Muscle layer of colon (tissue), 2 donors: ENCODE results near the gene CALR3.
"Not testable (repeated sequence)": the region's sequence is repeated elsewhere in the genome, so short reads cannot be mapped to it uniquely, and the experiment has no call there.

Source experiments
- H3K27ac ChIP-seq: one replicate; pipeline ENCODE4 v1.7.0; 2013; ENCODE audit warnings: low read depth, mild to moderate bottlenecking, low read length, moderate library complexity
- H3K27me3 ChIP-seq, 2 donors: one replicate each; pipeline ENCODE4 v1.7.0; 2013; ENCODE audit warnings: low read length in 2 of 2, mild to moderate bottlenecking in 2 of 2; ENCODE audit not compliant: insufficient read depth in 2 of 2, control insufficient read depth in 1 of 2
- H3K36me3 ChIP-seq: one replicate; pipeline ENCODE4 v1.7.0; 2013; ENCODE audit warnings: mild to moderate bottlenecking, low read length; ENCODE audit not compliant: insufficient read depth
- H3K4me1 ChIP-seq: one replicate; pipeline ENCODE4 v1.7.0; 2013; ENCODE audit warnings: mild to moderate bottlenecking, low read length; ENCODE audit not compliant: insufficient read depth
- H3K4me3 ChIP-seq, 2 donors: one replicate each; pipeline ENCODE4 v1.7.0; 2013; ENCODE audit warnings: low read length in 2 of 2, low read depth in 1 of 2, mild to moderate bottlenecking in 1 of 2, moderate library complexity in 1 of 2
- H3K9ac ChIP-seq: one replicate; pipeline ENCODE4 v1.7.0; 2013; ENCODE audit warnings: low read length
- H3K9me3 ChIP-seq: one replicate; pipeline ENCODE4 v1.7.0; 2013; ENCODE audit warnings: mild to moderate bottlenecking, low read length
- donor health status: abdominal sarcoma.
- donor health status: Adenocarcinoma of cecum.

The CALR3 gene

DNA sequence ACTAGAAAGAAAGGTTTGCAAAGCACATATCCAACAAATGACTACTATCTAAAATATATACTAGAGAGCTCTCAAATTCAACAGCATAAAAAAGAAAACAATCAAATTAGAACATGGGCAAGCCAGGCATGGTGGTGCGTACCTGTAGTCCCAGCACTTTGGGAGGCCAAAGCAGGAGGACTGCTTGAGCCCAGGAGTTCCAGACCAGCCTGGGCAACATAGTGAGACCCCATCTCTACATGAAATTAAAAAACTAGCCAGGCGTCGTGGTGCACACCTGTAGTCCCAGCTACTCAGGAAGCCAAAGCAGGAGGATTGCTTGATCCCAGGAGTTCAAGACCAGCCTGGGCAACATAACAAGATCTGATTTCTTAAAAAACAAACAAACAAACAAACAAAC is 47.1 kb downstream of the CALR3 start:
- not testable (repeated sequence) for H3K36me3 ChIP-seq, H3K4me3 ChIP-seq, H3K9ac ChIP-seq, H3K9me3 ChIP-seq, H3K27me3 ChIP-seq, H3K27ac ChIP-seq
- H3K4me1 ChIP-seq = peaks cover 22% of the 10 kb centered on the region

DNA sequence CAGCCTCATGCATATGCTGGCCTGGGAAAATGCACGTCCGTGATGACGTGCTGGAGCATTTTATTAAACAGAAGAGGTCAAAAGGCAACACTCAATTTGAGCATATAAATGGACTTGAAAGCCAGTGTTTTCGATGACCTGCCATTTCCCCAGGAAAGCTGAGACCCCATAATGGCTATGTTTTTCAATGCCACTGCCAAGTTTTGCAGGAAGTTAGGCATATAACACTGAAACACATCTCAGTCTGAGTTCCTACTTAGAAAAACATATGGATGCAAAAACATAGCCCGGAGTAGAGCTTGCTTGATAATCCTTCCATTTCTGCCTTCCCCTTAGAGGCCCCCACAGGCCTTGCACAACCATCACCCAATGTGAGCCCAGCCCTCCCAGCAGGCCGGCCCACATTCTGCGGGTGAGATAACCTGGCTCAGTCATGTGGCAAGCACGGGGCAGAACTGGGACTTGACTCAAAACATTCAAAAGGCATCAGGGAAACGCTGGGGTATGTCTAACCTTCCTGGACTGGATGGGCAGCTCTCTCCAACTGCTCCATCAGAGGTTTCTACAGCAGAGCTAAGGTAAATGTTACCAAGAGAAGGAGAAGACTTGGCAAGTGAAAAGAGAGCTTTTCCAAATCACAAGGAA is 49.1 kb downstream of the CALR3 start:
- Histone ChIP-seq H3K4me3 (peak overlapping the region in 1 of 2 donors; percentile 8), H3K36me3 (no peaks in the 10 kb centered on the region), H3K27me3 (no peaks in the 10 kb centered on the region), H3K9me3 (no peaks in the 10 kb centered on the region), H3K27ac (no peak overlapping the region), H3K4me1 (peaks cover 34% of the 10 kb centered on the region), H3K9ac (no peak overlapping the region)

DNA sequence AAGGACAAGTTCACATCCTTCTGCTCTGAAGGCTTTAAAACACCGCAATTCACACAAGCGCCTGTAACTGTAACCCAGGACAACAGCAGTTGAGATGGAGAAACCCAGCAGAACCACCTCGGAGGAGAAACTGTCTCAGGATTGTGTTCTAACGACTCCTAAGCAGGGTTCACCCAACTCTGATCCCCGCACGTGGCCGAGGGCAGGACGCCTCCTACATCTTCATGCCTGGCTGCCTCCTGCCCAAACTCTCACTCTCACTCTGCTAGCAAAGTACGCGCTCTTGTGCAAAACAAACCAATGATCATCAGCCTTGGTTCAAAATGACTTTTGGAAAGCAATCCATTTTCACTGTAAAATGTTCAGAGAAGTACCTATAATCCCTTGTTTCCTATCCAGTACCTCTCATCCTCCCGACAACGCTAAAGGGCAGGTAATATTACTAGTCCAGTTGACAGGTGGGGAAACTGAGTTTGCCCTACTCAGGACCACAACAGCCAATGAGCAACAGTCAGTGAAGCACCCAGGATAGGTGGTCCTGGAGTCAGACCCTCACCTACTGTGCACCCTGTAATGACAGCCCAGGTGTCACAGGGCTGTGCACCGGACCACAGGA is 49.8 kb downstream of the CALR3 start:
- no peaks in the 10 kb centered on the region for H3K9me3 ChIP-seq
- peak overlapping the region in 1 of 2 donors; percentile 8 for H3K4me3 ChIP-seq
- no peak overlapping the region for H3K27ac ChIP-seq
- H3K27me3 ChIP-seq = no peaks in the 10 kb centered on the region
- H3K4me1 ChIP-seq = peaks cover 35% of the 10 kb centered on the region
- no peak overlapping the region for H3K9ac ChIP-seq
- no peaks in the 10 kb centered on the region for H3K36me3 ChIP-seq

DNA sequence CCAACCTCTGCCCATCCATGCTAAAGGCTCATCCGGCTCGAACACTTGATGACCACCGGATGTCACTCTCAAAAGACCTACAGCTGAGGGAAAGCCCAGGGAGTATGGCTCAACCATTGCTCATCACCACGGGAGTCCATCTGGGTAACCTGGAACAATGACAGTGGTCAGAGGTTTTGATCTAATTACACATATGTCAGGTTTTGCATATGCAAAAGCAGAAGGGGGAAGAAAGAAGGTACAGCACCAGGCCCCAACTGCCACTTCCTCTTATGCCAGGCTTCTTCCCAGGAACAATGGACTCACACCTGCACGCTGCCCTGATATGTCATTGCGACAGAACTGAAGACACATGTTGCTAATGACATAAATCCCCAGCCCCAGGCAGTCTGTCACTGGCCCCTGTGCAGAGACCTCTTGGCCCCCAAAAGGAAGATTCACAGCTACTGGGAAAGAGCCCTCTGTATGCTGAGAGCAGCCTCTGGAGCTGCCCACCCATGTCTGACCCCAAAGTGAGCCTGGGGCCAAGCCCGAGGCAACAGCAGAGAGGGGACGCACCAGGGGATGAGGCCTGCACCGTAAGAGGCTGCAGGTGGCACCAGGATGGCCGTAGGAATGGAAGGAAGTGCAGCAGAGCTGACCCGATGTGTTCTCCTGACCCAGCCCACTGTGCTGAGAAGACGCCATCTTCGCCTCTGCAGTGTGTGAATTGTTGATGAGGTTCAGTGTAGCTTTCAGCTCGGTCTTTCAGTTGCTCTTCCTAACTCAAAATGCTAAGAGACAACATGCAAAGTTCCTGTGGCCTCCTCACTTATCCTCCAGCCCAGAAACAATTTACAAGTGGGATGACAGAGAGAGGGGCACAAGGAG is 50.5 kb downstream of the CALR3 start:
- H3K9ac ChIP-seq = no peak overlapping the region
- peaks cover 6% of the 10 kb centered on the region for H3K36me3 ChIP-seq
- no peaks in the 10 kb centered on the region for H3K9me3 ChIP-seq
- H3K27me3 ChIP-seq = no peaks in the 10 kb centered on the region
- peaks cover 35% of the 10 kb centered on the region for H3K4me1 ChIP-seq
- H3K27ac ChIP-seq = no peak overlapping the region
- H3K4me3 ChIP-seq = no peak overlapping the region

DNA sequence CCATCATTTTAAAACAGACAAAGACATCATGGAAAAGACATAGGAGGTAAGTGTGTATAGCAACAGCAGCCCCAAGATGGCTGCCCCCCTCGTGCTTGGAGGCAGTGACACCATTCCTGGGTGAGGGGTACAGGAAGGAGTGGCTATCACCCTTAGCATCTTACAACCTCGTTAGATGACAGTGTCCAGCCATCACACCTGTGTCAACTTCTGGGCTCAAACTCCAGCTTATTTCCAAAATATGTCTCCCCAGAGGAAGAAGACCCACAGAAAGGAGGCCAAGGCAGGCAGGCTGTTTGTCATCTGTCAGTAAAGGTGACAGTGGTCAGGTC is 51.7 kb downstream of the CALR3 start:
- Histone ChIP-seq H3K9me3 (no peaks in the 10 kb centered on the region), H3K9ac (no peak overlapping the region), H3K27me3 (no peaks in the 10 kb centered on the region), H3K4me1 (peaks cover 35% of the 10 kb centered on the region), H3K36me3 (peaks cover 6% of the 10 kb centered on the region), H3K4me3 (no peak overlapping the region), H3K27ac (no peak overlapping the region)

DNA sequence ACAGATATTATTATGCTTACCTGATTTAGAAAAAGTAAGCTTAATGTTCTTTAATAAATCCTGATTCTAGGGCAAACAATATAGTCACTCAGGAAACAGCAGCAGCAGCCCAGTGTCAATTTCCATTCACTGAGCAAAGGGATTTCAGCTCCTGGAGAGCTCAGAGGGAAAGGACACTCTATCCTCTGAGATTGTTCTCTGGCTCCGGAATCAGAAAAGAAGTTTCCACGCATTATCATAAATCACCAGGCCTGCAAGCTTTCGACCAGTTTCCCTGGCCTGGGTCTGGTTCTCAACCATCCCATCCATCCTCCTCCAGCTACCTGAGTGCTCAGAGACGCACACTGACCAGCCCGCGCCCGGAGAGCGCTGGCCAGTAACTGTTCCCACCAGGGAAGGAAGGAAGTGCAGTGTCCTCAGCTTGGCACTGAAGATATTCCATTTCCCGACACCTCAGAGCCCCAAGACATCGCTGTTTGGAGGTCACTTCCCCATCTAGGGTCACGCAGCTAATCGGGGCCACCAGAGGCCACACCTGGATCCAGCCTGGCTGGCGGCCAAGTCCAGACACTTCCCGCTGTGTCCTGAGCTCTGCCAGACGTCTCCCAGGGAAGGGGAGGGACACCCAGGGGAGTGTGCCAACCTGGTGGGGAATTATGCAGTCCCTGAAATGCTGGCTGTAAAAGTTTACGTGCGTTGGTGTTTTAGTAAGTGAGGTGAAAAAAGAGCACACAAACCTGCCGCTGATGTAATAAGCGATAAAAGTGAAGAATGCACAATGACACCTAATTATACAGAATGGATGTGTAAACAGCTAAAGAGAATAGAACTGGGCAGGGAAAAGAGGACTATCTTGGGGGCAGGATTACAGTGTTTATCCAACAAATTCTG is 53.3 kb downstream of the CALR3 start:
- Histone ChIP-seq H3K9ac (no peak overlapping the region), H3K27me3 (no peaks in the 10 kb centered on the region), H3K9me3 (no peaks in the 10 kb centered on the region), H3K4me1 (peaks cover 35% of the 10 kb centered on the region), H3K36me3 (peaks cover 6% of the 10 kb centered on the region), H3K27ac (peak overlapping the region; percentile 1), H3K4me3 (peak overlapping the region; percentile 7 to 15)

DNA sequence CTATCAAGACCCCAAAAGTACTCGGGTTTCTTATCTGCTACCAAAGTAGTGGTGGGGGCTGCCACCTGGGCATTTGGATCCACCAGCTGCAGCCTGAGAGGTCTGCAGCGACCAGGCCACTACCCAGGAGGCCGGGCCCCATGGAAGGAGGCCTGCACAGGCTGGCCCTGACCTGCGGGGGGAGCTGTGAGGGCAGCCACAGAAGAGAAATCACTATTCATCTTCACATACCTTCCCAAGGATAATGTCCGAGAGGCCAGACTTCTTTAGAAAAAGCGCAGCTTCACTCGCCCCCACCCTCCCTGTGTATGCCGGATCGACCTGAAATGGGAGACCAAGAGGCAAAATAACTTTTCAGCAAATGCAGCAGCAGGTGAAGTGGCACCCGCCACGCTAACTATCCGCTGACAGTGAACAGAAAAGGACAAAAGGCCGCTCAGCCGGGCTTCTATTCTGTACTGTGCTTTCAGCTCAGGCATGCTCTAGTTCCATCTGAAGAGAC is 54.3 kb downstream of the CALR3 start:
- Histone ChIP-seq H3K36me3 (peaks cover 12% of the 10 kb centered on the region), H3K27me3 (no peaks in the 10 kb centered on the region), H3K4me1 (peaks cover 28% of the 10 kb centered on the region), H3K27ac (no peak overlapping the region), H3K9me3 (no peaks in the 10 kb centered on the region), H3K4me3 (no peak overlapping the region), H3K9ac (no peak overlapping the region)

DNA sequence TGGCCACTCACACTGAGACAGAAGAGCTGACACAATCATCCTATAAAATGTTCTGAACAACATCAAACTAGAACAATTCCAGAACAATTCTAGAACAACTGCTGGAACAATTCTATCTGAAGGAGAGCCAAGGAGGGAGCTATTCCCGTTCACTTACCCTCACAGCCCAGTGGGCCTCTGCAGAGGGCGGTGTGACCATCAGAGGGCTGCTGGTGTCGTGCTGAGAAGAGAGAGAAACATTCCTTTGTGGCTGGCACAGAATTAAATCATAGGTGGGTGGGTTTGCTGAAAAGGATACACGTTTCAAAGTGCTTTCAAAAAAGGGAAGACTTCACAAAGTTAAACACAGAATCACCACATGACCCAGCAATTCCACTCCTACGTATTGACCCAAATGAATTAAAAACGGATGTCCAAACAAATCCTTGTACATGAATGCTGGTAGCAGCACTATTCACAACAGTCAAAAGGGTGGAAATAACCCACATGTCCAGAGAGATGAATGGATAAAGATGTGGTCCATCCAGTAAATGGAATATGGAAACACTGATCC is 59.1 kb downstream of the CALR3 start:
- Histone ChIP-seq H3K36me3 (peaks cover 23% of the 10 kb centered on the region), H3K27me3 (no peaks in the 10 kb centered on the region), H3K4me3 (no peak overlapping the region), H3K9ac (no peak overlapping the region), H3K4me1 (peaks cover 28% of the 10 kb centered on the region), H3K9me3 (no peaks in the 10 kb centered on the region), H3K27ac (no peak overlapping the region)

DNA sequence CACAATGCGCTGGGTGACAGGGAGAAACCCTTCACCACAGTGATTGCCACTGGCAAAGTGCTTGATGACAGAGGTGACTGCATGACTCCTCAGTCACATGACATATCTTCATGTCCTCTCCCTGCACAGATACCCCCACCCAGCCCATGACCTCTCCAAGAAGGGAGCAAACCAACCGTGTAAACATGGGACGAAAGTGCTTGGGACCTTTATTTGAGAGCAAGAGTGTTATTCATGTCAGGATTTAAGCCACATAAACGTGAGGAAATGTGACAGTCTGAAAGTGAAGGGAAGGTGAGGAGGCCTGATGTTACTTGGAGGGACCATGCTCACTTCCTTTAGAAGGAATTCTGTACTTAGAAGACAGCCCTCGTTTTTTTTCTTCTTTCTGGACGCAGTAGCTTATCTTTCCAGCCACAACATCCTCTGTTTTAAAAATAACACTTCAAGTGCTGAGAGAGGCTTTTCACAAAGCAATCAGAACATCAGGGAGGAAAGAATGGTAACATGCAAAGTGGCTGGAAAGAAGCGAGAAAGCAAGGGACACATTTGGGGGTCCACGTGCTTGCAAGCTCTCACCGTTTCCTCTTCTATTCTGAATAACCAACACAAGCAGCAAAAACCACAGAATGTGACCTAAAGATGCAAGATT is 59.8 kb downstream of the CALR3 start:
- Histone ChIP-seq H3K4me3 (peak overlapping the region in 1 of 2 donors; percentile 3), H3K4me1 (peaks cover 27% of the 10 kb centered on the region), H3K9me3 (no peaks in the 10 kb centered on the region), H3K36me3 (peaks cover 28% of the 10 kb centered on the region), H3K9ac (no peak overlapping the region), H3K27ac (peak overlapping the region; percentile 73), H3K27me3 (no peaks in the 10 kb centered on the region)

DNA sequence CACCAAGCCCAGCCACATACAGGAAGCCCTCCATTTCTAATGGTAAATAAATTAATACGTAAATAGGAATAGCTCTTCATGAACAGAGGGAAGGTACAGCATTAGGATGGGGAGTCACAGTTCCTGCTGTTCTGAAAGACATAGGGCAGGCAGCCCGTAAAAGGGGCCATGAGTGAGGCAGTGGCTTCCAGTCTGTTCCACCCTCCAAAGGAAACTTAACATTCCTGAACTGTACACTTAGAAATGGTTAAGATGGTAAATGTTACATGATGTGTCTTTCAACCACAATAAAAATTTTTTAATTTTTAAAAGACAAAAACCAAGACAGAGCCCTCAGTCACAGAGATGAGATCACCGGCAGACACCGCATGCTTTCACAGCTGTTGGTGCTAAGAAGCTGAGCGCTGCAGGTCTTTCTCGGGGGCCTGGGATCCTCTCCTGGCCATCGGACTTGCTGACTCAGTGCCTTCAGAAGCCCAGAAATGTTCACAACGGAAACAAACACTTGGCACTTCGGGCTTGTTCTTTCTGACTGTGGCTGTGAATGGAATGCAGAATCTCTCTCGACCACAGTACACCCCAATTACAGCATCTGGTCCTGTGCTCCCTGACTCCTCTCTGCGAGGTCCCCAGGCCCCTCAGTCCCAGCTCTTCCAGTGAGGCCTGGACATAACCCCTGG is 60.6 kb downstream of the CALR3 start:
- Histone ChIP-seq H3K4me3 (peak overlapping the region in 1 of 2 donors; percentile 3), H3K4me1 (peaks cover 27% of the 10 kb centered on the region), H3K36me3 (peaks cover 27% of the 10 kb centered on the region), H3K27ac (peak overlapping the region; percentile 73), H3K27me3 (no peaks in the 10 kb centered on the region), H3K9ac (no peak overlapping the region), H3K9me3 (no peaks in the 10 kb centered on the region)
